ENCODE measurements around the gene ARL6IP6. TPM values are rescaled to one million over a fixed set of nuclear protein-coding genes. Genes with fewer than 3 reads are reported as not detected.
"Not testable (repeated sequence)": the region's sequence is repeated elsewhere in the genome, so short reads cannot be mapped to it uniquely, and the experiment has no call there.

ARL6IP6 gene
- total RNA-seq, 1 donor from 2014 or later, result 18.1 TPM

GRCh38 chr2:152738438-152738837, 20.0 kb downstream of the ARL6IP6 start:
- H3K27ac Mint-ChIP-seq (ENCODE audit: unreplicated experiment), result no peak overlapping the region
- FAIRE-seq, result no peak

GRCh38 chr2:152739705-152740104, 21.3 kb downstream of the ARL6IP6 start:
- H3K9me3 Mint-ChIP-seq (ENCODE audit: unreplicated experiment); H3K4me1 Mint-ChIP-seq (ENCODE audit: low read depth, unreplicated experiment); H3K4me1 ChIP-seq (ENCODE audit: insufficient read depth, low read length); H3K4me2 ChIP-seq (ENCODE audit: low read length); H3K9ac ChIP-seq (ENCODE audit: low read length); H2AFZ ChIP-seq (ENCODE audit: low read depth, low read length); H3K9me3 ChIP-seq (ENCODE audit: insufficient read depth, low read depth, low read length); H3K27me3 ChIP-seq (ENCODE audit: insufficient read depth, low read length); H3K4me3 ChIP-seq (ENCODE audit: insufficient read depth, low read depth, low read length); FAIRE-seq; H3K27ac Mint-ChIP-seq (ENCODE audit: unreplicated experiment); H3K27me3 Mint-ChIP-seq (ENCODE audit: low read depth, unreplicated experiment); H4K20me1 ChIP-seq (ENCODE audit: insufficient read depth, low read length); H3K4me3 Mint-ChIP-seq (ENCODE audit: unreplicated experiment); H3K27ac ChIP-seq (ENCODE audit: low read depth, low read length); H3K79me2 ChIP-seq (ENCODE audit: insufficient read depth, low read length); H3K36me3 ChIP-seq (ENCODE audit: insufficient read depth, low read length); DNase-seq (ENCODE audit: low read depth): not testable (repeated sequence)
- H3K36me3 Mint-ChIP-seq (ENCODE audit: low read depth, unreplicated experiment), result peaks cover 15% of the 10 kb centered on the region

More at GRCh38 chr2:152738438-152738837, 20.0 kb downstream of the ARL6IP6 start:
- Histone ChIP-seq H3K9ac (ENCODE audit: low read length) (no peak overlapping the region), H3K36me3 (ENCODE audit: insufficient read depth, low read length) (no peaks in the 10 kb centered on the region), H3K79me2 (ENCODE audit: insufficient read depth, low read length) (no peaks in the 10 kb centered on the region), H3K4me3 (ENCODE audit: insufficient read depth, low read depth, low read length) (no peak overlapping the region), H3K4me1 (ENCODE audit: insufficient read depth, low read length) (no peaks in the 10 kb centered on the region), H3K27ac (ENCODE audit: low read depth, low read length) (no peak overlapping the region), H3K9me3 (ENCODE audit: insufficient read depth, low read depth, low read length) (no peaks in the 10 kb centered on the region), H2AFZ (ENCODE audit: low read depth, low read length) (no peak overlapping the region), H3K27me3 (ENCODE audit: insufficient read depth, low read length) (no peaks in the 10 kb centered on the region), H4K20me1 (ENCODE audit: insufficient read depth, low read length) (no peaks in the 10 kb centered on the region), H3K4me2 (ENCODE audit: low read length) (no peak overlapping the region)
- no peak for TF ChIP-seq CTCF (IDR thresholded peaks at IDR 0.05; ENCODE audit: insufficient read depth, low read depth, low read length)
- TF ChIP-seq EZH2 (IDR thresholded peaks at IDR 0.05; ENCODE audit: insufficient read depth, low read length), result no peak
- H3K27me3 Mint-ChIP-seq (ENCODE audit: low read depth, unreplicated experiment), result no peaks in the 10 kb centered on the region
- H3K36me3 Mint-ChIP-seq (ENCODE audit: low read depth, unreplicated experiment), result peaks cover 15% of the 10 kb centered on the region
- no peaks in the 10 kb centered on the region for H3K9me3 Mint-ChIP-seq (ENCODE audit: unreplicated experiment)
- H3K4me3 Mint-ChIP-seq (ENCODE audit: unreplicated experiment), result no peak overlapping the region
- no peaks in the 10 kb centered on the region for H3K4me1 Mint-ChIP-seq (ENCODE audit: low read depth, unreplicated experiment)
- no peak for DNase-seq (ENCODE audit: low read depth)

- Histone ChIP-seq H4K20me1 (ENCODE audit: insufficient read depth, low read length) (no peaks in the 10 kb centered on the region), H2AFZ (ENCODE audit: low read depth, low read length) (no peak overlapping the region), H3K4me1 (ENCODE audit: insufficient read depth, low read length) (no peaks in the 10 kb centered on the region), H3K27ac (ENCODE audit: low read depth, low read length) (no peak overlapping the region), H3K4me2 (ENCODE audit: low read length) (no peak overlapping the region), H3K9ac (ENCODE audit: low read length) (no peak overlapping the region), H3K79me2 (ENCODE audit: insufficient read depth, low read length) (no peaks in the 10 kb centered on the region), H3K36me3 (ENCODE audit: insufficient read depth, low read length) (no peaks in the 10 kb centered on the region), H3K4me3 (ENCODE audit: insufficient read depth, low read depth, low read length) (no peak overlapping the region), H3K9me3 (ENCODE audit: insufficient read depth, low read depth, low read length) (no peaks in the 10 kb centered on the region), H3K27me3 (ENCODE audit: insufficient read depth, low read length) (no peaks in the 10 kb centered on the region)
- Mint-ChIP-seq H3K27ac (ENCODE audit: unreplicated experiment) (no peak overlapping the region), H3K9me3 (ENCODE audit: unreplicated experiment) (no peaks in the 10 kb centered on the region), H3K36me3 (ENCODE audit: low read depth, unreplicated experiment) (peaks cover 15% of the 10 kb centered on the region), H3K27me3 (ENCODE audit: low read depth, unreplicated experiment) (no peaks in the 10 kb centered on the region), H3K4me1 (ENCODE audit: low read depth, unreplicated experiment) (no peaks in the 10 kb centered on the region), H3K4me3 (ENCODE audit: unreplicated experiment) (no peak overlapping the region)
- FAIRE-seq (peak; percentile 80), DNase-seq (ENCODE audit: low read depth) (peak; percentile 30)
- TF ChIP-seq EZH2 (IDR thresholded peaks at IDR 0.05; ENCODE audit: insufficient read depth, low read length) (no peak), CTCF (IDR thresholded peaks at IDR 0.05; ENCODE audit: insufficient read depth, low read depth, low read length) (peak; percentile 82)
Measured at GRCh38 chr2:152740743-152741328, 22.4 kb downstream of the ARL6IP6 start.
